Effector memory CD8-positive, alpha-beta T cell (primary cell): ENCODE measurements around the gene CDK19.
A peak's percentile ranks its signal among the peaks of the same experiment; 100 is the strongest.
"Not testable (repeated sequence)": the region's sequence is repeated elsewhere in the genome, so short reads cannot be mapped to it uniquely, and the experiment has no call there.

Experiments
- ATAC-seq: fragments of 150-1000 bp; cut with Tn5 transposase; replicated peaks from 2 replicates; pipeline ENCODE4 v1.10.0; 2021; ENCODE audit warnings: mild to moderate bottlenecking, moderate library complexity
- DNase-seq, 3 experiments: peaks; one replicate each; pipeline ENCODE4 v3.0.0; 2021
- H3K27ac Mint-ChIP-seq, 2 donors: one replicate each; pipeline ENCODE4 v1.8.0; 2022; ENCODE audit warnings: mild to moderate bottlenecking in 2 of 2, mixed read lengths in 2 of 2, moderate library complexity in 2 of 2
- H3K27me3 Mint-ChIP-seq, 2 donors: one replicate each; pipeline ENCODE4 v1.8.0; 2022; ENCODE audit warnings: mixed read lengths in 2 of 2
- H3K36me3 Mint-ChIP-seq: one replicate; pipeline ENCODE4 v1.8.0; 2022; ENCODE audit warnings: mild to moderate bottlenecking, moderate library complexity, mixed read lengths; ENCODE audit not compliant: insufficient read depth
- H3K4me1 Mint-ChIP-seq, 2 donors: one replicate each; pipeline ENCODE4 v1.8.0; 2022; ENCODE audit warnings: low read depth in 2 of 2, mixed read lengths in 2 of 2
- H3K4me3 Mint-ChIP-seq, 2 donors: one replicate each; pipeline ENCODE4 v1.8.0; 2022; ENCODE audit warnings: mild to moderate bottlenecking in 2 of 2, mixed read lengths in 2 of 2, moderate library complexity in 2 of 2
- H3K9me3 Mint-ChIP-seq, 2 donors: one replicate each; pipeline ENCODE4 v1.8.0; 2022; ENCODE audit warnings: mixed read lengths in 2 of 2
- total RNA-seq, 9 experiments: gene quantifications; one replicate each; lab custom pipeline; 2026; lab: John Stamatoyannopoulos, UW

Gene CDK19
- 9.9 to 37.7 (median 27.6) reads per million in 9 experiments for total RNA-seq

DNA sequence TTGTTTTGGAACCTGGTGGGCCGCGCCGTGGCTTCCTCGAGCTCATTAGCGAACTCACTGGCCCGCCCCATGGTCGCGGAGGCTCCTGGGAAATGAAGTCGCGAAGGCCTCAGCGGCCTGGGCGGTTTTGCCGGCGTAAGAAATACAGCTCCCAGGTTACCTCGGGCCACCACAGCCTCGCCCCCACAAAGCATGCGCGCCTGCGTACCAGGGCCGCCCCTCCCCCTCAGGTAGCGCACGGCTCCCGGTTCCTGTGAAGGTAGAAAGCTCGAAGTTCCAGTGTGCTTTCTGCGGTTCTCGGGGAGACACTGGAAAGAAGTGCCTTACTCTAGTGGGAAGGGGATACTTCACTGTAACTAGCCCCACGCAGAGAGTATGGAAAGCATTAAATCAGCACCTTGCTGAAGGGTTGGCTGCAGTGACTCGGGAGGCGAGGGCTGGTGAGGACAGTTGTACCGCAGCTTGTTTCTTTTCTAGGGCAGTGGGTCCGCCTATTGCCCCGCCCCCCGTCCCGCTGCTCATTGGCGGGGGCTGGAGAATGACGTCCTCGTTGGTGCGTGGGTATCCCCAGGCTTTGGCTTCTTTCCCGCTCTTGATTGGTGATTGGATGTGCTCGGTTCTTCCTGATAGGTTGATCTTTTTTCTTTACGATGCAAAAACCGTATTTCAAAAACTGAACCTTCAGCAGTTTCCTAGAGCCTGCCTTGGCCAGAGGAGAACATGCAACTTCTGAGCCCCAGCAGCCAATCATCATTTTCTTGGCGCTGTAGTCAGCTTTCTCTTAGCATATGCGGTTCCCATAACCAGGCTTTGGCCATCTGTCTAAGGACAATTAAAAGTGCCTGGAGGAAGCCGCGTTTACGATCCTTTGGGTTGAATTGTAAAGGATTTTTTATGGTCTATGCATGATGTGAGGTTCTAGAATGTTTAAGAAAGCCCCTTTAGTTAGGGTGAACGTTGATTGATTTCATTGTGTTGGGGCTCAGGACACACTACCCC lies at the start of gene CDK19:
TSS of gene CDK19 (minus strand) at position 59 of the 999 bp plus-strand sequence. CDS start 333 bp downstream, outside the sequence.
- no peaks in the 10 kb centered on the region for H3K27me3 Mint-ChIP-seq
- H3K4me1 Mint-ChIP-seq: peaks cover 13 to 20% of the 10 kb centered on the region in 2 donors

DNA sequence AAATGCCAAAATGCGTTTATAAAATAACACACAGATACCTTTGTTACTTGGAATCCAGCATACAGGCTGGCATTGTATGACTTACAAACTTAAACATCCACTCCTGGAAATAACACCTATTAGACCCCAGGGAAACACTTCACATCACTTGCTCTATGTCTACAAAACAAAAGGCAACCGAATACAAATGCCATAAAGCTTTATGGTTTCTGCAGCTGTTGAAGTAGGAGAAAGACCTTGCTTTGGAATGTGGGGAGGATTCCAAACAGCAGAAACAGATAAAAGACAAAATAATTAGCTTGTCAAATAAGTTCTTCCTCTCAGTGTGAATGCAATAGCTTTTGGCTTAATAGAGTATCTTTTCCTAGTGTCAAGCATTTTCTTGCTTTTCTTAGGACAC lies 49.6 kb upstream of the CDK19 start:
- H3K36me3 Mint-ChIP-seq: peaks cover 4% of the 10 kb centered on the region
- no peak for DNase-seq
- ATAC-seq: no peak
- H3K9me3 Mint-ChIP-seq: no peaks in the 10 kb centered on the region
- no peak overlapping the region for H3K27ac Mint-ChIP-seq
- H3K27me3 Mint-ChIP-seq: no peaks in the 10 kb centered on the region
- H3K4me3 Mint-ChIP-seq: no peak overlapping the region
- H3K4me1 Mint-ChIP-seq: peaks cover 0 to 2% of the 10 kb centered on the region in 2 donors

More for the DNA sequence above, at the start of gene CDK19:
- Mint-ChIP-seq H3K36me3 (peaks cover 19% of the 10 kb centered on the region), H3K27ac (peak within 1 kb of the TSS; percentile 97), H3K9me3 (no peaks in the 10 kb centered on the region), H3K4me3 (peak within 1 kb of the TSS; percentile 94 to 99)
- DNase-seq (peak; percentile 97 to 98 (median 98)), ATAC-seq (peak; percentile 80)

DNA sequence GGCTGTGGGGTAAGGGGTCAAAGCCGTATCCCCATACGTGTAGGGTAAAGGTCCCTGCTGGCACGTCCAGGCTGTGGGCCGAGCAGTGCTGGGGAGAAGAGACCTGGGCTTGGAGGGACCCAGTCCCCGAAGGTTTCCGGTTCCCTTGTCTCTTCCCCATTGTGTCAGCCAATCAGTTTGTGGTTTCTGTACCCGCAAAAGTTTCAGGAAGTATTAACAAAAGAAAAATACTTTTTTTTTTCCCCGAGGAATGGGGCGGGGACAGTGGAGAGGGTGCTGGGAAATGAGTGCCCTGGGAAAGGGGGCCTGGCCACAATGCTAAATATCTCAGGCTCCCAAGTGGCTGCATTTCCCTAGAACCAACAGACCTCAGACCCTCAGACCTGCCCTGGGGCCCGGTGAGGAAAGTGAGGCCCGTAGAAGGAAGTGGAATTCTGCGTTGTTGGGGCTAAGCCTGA lies 44.1 kb upstream of the CDK19 start:
- H3K36me3 Mint-ChIP-seq: peaks cover 3% of the 10 kb centered on the region
- H3K4me1 Mint-ChIP-seq: no peaks in the 10 kb centered on the region
- ATAC-seq (no peak), DNase-seq (no peak)
- no peaks in the 10 kb centered on the region for H3K9me3 Mint-ChIP-seq
- H3K4me3 Mint-ChIP-seq: peak overlapping the region in 1 of 2 donors; percentile 32
- no peak overlapping the region for H3K27ac Mint-ChIP-seq
- H3K27me3 Mint-ChIP-seq: no peaks in the 10 kb centered on the region

DNA sequence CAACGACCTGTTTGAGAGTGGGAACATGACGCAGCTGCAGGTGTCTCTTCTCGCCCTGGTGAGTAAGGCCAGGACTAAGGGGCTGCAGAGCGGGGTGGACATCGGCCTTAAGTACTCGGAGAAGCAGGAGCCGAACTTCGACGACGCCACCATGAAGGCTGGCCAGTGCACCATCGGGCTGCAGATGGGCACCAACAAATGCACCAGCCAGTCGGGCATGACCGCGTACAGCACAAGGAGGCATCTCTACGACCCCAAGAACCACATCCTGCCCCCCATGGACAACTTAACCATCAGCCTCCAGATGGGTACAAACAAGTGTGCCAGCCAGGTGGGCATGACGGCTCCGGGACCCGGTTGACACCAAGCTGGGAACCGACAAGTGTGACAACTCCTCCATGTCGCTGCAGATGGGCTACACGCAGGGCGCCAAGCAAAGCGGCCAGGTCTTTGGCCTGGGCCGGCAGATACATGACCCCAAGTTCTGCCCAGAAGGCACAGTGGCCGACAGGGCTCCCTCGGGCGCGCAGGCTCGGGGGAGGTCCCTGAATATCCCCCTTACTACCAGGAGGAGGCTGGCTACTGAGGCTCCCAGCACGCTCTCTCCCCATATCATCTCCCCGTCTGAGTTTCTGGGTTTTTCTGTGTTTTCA lies 43.4 kb upstream of the CDK19 start:
- Mint-ChIP-seq H3K4me1 (no peaks in the 10 kb centered on the region), H3K4me3 (peak overlapping the region in 1 of 2 donors; percentile 32), H3K27ac (no peak overlapping the region), H3K9me3 (no peaks in the 10 kb centered on the region), H3K27me3 (no peaks in the 10 kb centered on the region), H3K36me3 (peaks cover 3% of the 10 kb centered on the region)
- ATAC-seq (no peak), DNase-seq (no peak)

DNA sequence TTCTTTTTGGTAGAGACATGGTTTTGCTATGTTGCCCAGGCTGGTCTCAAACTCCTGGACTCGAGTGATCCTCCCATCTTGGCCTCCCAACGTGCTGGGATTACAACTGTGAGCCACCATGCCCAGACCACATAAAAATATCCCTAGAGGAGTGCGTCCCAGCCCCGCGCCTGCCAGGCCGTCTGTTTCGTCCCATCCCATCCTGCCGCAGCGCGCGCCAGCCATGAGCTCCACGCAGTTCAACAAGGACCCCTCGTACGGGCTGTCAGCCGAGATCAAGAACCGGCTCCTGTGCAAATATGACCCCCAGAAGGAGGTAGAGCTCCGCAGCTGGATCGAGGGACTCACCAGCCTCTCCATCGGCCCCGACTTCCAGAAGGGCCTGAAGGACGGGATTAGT lies 42.7 kb upstream of the CDK19 start:
- Mint-ChIP-seq H3K27me3 (no peaks in the 10 kb centered on the region), H3K27ac (no peak overlapping the region), H3K9me3 (no peaks in the 10 kb centered on the region), H3K36me3 (peaks cover 3% of the 10 kb centered on the region), H3K4me3 (no peak overlapping the region), H3K4me1 (no peaks in the 10 kb centered on the region)
- DNase-seq: no peak
- no peak for ATAC-seq

DNA sequence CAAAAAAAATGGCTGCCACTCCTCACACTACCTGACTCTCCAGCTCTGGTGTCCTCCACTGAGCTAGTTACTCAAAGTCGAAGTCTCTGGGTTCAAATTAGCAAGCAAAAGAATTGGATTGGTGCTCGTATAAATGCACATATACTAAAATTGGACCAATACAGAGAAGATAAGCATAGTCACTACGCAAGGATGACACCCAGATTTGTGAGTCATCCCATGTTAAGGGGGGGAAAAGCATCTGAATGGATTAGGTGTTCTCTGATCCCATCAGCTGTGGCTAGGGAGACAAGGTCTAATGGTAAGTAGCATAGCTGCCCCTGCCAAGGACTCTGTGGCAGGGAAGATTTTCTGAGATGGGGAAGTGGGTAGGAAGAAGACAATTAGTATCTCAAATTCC lies 41.0 kb upstream of the CDK19 start:
- no peak overlapping the region for H3K4me3 Mint-ChIP-seq

DNA sequence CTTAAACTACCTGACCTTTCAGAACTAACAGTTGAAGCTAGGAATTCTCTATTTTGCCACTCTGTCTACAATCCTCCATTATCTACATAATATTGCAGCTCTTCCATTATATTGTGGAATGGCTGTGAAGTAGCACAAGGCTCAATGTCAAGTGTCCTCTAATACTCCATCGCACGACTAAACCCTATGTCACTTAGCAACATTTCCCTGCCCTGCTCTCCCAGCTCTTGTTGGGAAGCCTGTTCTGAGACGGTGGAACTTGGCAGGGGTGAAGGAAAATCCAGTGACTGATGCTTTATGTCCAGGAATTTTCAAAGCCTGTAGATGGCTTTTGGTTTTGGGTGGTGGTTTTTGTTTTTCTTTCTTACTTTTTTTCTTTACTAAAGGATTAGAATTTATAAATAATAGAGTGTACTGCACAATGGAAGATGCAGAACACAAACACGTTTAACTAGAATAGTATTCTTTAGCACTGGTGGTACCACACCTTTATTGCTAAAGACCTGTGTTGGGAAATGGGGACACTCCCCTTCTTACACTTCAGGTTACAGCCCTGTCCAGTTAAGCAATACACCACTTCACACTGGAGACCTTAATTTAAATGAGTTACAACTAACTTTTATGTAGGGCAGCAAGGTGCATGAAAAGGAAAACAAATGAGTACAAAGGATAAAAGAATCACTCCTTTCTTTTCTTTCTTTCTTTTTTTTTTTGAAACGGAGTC lies 38.6 kb upstream of the CDK19 start:
- no peak overlapping the region for H3K4me3 Mint-ChIP-seq
- no peak for ATAC-seq
- no peaks in the 10 kb centered on the region for H3K27me3 Mint-ChIP-seq
- no peaks in the 10 kb centered on the region for H3K4me1 Mint-ChIP-seq
- no peaks in the 10 kb centered on the region for H3K36me3 Mint-ChIP-seq
- no peak for DNase-seq
- H3K9me3 Mint-ChIP-seq: no peaks in the 10 kb centered on the region
- H3K27ac Mint-ChIP-seq: no peak overlapping the region

More for the DNA sequence above, 41.0 kb upstream of the CDK19 start:
- Mint-ChIP-seq H3K4me1 (no peaks in the 10 kb centered on the region), H3K36me3 (peaks cover 3% of the 10 kb centered on the region), H3K27ac (no peak overlapping the region), H3K27me3 (no peaks in the 10 kb centered on the region), H3K9me3 (no peaks in the 10 kb centered on the region)
- DNase-seq (no peak), ATAC-seq (no peak)

DNA sequence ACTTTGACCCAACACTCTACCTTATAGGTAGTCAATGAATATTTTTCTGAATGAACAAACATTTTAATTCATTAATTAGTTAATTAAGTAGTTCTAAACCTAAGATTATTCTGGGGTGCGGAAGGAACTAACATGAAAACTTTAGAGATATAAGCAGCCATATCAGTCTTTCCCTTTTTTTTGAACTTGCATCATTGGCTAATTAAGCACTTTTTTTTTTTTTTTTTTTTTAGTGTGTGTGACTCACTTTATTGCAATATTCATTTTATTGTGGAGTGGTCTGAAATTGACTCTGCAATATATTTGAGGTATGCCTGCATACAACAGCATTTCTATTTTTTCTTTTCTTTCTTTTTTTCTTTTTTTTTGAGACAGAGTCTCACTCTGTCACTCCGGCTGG lies 37.5 kb upstream of the CDK19 start:
- Mint-ChIP-seq H3K27me3 (no peaks in the 10 kb centered on the region), H3K27ac (no peak overlapping the region), H3K36me3 (no peaks in the 10 kb centered on the region), H3K4me1 (no peaks in the 10 kb centered on the region), H3K4me3 (no peak overlapping the region), H3K9me3 (no peaks in the 10 kb centered on the region)
- DNase-seq: no peak
- no peak for ATAC-seq

DNA sequence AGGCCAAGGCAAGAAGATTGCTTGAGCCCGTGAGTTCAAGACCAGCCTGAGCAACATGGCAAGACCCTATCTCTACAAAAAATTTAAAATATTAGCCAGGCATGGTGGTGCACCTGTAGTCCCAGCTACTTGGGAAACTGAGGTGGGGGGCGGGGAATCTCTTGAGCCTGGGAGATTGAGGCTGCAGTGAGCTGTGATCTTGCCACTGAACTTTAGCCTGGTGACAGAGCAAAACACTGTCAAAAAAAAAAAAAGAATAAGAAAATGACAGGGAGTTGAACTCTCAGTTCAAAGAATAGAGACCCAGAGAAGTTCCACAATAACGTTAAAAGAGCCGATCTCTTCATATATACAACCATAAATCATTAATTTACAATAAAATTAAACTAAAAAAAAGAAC lies 34.5 kb upstream of the CDK19 start:
- no peak for DNase-seq
- no peak overlapping the region for H3K27ac Mint-ChIP-seq
- no peaks in the 10 kb centered on the region for H3K4me1 Mint-ChIP-seq
- no peak overlapping the region for H3K4me3 Mint-ChIP-seq
- H3K36me3 Mint-ChIP-seq: no peaks in the 10 kb centered on the region
- H3K9me3 Mint-ChIP-seq: no peaks in the 10 kb centered on the region
- ATAC-seq: no peak
- H3K27me3 Mint-ChIP-seq: no peaks in the 10 kb centered on the region

DNA sequence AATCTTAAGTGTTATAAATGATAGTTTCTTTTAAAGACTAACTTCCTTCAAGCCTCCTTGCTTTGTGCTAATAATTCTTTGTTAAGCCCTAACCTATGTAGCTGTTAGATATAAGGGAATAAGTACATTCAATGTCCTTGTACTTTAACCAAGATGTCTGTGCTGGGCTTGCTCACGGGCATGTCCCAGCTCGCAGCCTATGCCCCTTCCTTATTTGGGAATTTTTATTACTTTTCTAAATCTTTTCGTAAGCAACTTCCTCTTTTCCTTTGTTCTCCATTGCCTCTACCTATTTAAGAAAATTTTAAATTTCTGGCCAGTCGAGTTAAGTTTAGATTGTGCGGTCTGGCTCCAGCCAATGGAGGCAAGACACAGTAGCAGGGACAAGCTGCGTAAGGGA lies 26.0 kb upstream of the CDK19 start:
- ATAC-seq: no peak
- Mint-ChIP-seq H3K9me3 (no peaks in the 10 kb centered on the region), H3K4me1 (no peaks in the 10 kb centered on the region), H3K4me3 (no peak overlapping the region), H3K27ac (no peak overlapping the region), H3K36me3 (peaks cover 3% of the 10 kb centered on the region), H3K27me3 (no peaks in the 10 kb centered on the region)
- no peak for DNase-seq

DNA sequence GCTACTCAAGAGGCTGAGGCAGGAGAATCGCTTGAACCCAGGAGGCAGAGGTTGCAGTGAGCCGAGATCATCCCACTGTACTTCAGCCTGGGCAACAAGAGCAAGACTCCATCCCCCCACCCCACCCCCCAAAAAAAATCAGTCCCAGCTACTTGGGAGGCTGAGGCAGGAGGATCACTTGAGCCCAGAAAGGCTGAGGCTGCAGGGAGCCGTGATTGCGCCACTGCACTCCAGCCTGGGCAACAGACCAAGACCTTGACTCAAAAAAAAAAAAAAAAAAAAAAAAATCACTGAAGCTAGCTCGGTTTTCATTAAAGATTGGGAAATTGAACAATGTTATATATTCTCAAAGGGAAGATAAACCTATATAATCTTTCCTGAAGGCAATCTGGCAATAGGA lies 20.5 kb upstream of the CDK19 start:
- not testable (repeated sequence) for H3K4me1 Mint-ChIP-seq, DNase-seq, H3K36me3 Mint-ChIP-seq, H3K27me3 Mint-ChIP-seq, ATAC-seq, H3K9me3 Mint-ChIP-seq, H3K27ac Mint-ChIP-seq, H3K4me3 Mint-ChIP-seq

DNA sequence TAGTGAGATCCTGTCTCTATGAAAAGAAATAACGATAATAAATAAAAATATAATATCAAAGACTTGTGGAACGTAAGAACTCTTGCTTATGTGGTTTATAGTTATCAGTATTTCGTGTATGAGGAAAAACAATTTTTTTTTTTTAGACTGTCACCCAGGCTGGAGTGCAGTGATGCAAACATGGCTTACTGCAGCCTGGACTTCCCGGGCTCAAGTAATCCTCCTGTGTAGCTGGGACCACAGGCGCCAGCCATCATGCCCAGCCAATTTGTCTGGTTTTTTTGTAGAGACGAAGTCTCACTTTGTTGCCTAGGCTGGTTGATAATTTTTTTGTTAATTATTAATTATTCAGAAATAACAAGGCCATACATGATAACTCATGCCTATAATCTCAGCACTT lies 18.6 kb upstream of the CDK19 start:
- ATAC-seq (no peak), DNase-seq (no peak)
- no peak overlapping the region for H3K4me3 Mint-ChIP-seq
- no peak overlapping the region for H3K27ac Mint-ChIP-seq
- H3K27me3 Mint-ChIP-seq: no peaks in the 10 kb centered on the region
- H3K9me3 Mint-ChIP-seq: no peaks in the 10 kb centered on the region
- no peaks in the 10 kb centered on the region for H3K4me1 Mint-ChIP-seq
- H3K36me3 Mint-ChIP-seq: no peaks in the 10 kb centered on the region

DNA sequence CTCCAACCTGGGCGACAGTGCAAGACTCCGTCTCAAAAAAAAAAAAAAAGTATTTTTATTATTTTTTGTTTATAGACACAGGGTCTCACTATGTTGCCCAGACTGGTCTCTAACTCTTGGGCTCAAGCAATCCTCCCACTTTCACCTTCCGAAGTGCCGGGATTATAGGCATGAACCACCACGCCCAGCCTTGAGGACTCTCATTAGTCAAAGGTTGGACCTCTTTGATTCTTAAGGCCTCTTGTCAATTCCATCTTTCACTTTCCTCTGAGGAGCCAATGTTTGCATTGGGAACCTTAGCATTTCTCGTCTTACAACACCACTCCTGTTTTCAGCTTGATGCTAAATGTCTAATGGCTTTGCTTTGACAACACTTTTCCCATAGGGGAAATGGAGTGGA lies 16.1 kb upstream of the CDK19 start:
- DNase-seq: no peak
- Mint-ChIP-seq H3K27me3 (no peaks in the 10 kb centered on the region), H3K4me1 (no peaks in the 10 kb centered on the region), H3K4me3 (no peak overlapping the region), H3K36me3 (peaks cover 3% of the 10 kb centered on the region), H3K9me3 (no peaks in the 10 kb centered on the region), H3K27ac (no peak overlapping the region)
- no peak for ATAC-seq
